HCT116 (cell line): ENCODE data around the gene CXXC1.

ENCODE experiments used
- CTCF ChIP-seq, 3 experiments: fragments of 200-600 bp in 1 of 3; sonication (generic) in 1 of 3; IDR thresholded peaks in 2 of 3; conservative IDR thresholded peaks in 1 of 3; 2 replicates each; pipeline ENCODE4 v1.5.1; 2012 to 2017; ENCODE audit warnings: low read depth in 2 of 3, low read length in 2 of 3, antibody characterized with exemption in 1 of 3, borderline replicate concordance in 1 of 3, control low read depth in 1 of 3, mild to moderate bottlenecking in 1 of 3, mixed read lengths in 1 of 3, mixed run types in 1 of 3, moderate library complexity in 1 of 3; ENCODE audit not compliant: insufficient read depth in 1 of 3
- EGR1 ChIP-seq: IDR thresholded peaks from 2 replicates; pipeline ENCODE4 v1.6.1; 2012; ENCODE audit warnings: low read depth
- EZH2 ChIP-seq: fragments of 200-600 bp; sonication (generic); IDR thresholded peaks from 2 replicates; pipeline ENCODE4 v1.6.1; 2017; ENCODE audit warnings: antibody characterized with exemption, mixed run types
- POLR2A ChIP-seq: IDR thresholded peaks from 2 replicates; pipeline ENCODE4 v1.7.0; 2011; ENCODE audit warnings: borderline replicate concordance; ENCODE audit not compliant: insufficient read depth, insufficient read length; ENCODE audit errors: extremely low read depth
- REST ChIP-seq: IDR thresholded peaks from 2 replicates; pipeline ENCODE4 v1.6.1; 2012; ENCODE audit warnings: low read depth

- no peak for TF ChIP-seq CTCF (IDR thresholded peaks at IDR 0.05 in 2 of 3, conservative IDR thresholded peaks at IDR 0.05 in 1 of 3; ENCODE audit: borderline replicate concordance in 1 of 3, insufficient read depth in 1 of 3, low read depth in 2 of 3, low read length in 2 of 3)
- no peak for TF ChIP-seq POLR2A
- TF ChIP-seq REST = no peak
- TF ChIP-seq EGR1 = no peak
- TF ChIP-seq EZH2 = no peak
Observed at GRCh38 chr18:50313873-50314460, 26.5 kb upstream of the CXXC1 start.
